A549 (cell line): ENCODE data around the gene HK1.

Experiments
- CTCF ChIP-seq: fragments of >200 bp; sonication (Bioruptor Twin); formaldehyde crosslinking; IDR thresholded peaks from 3 replicates; pipeline ENCODE4 v1.5.1; 2016
- EHMT2 ChIP-seq: fragments of 200-600 bp; sonication (generic); IDR thresholded peaks from 2 replicates; pipeline ENCODE4 v1.6.1; 2016; ENCODE audit warnings: antibody characterized with exemption, low read depth, mild to moderate bottlenecking, moderate library complexity
- EP300 ChIP-seq, 2 experiments: fragments of >200 bp; sonication (Bioruptor Twin); formaldehyde crosslinking; IDR thresholded peaks; 2 replicates in 1 of 2; 3 replicates in 1 of 2; pipeline ENCODE4 v1.6.1; 2016 to 2017
- JUNB ChIP-seq: fragments of >200 bp; sonication (Bioruptor Twin); formaldehyde crosslinking; IDR thresholded peaks from 2 replicates; pipeline ENCODE4 v1.6.1; 2016
- NR3C1 ChIP-seq: fragments of >200 bp; sonication (Bioruptor Twin); formaldehyde crosslinking; IDR thresholded peaks from 3 replicates; pipeline ENCODE4 v1.6.1; 2017
- RFX5 ChIP-seq: fragments of 450-650 bp; IDR thresholded peaks from 2 replicates; pipeline ENCODE4 v1.7.1; 2014; ENCODE audit warnings: antibody characterized with exemption, mild to moderate bottlenecking, moderate library complexity
- USF2 ChIP-seq: fragments of 450-650 bp; IDR thresholded peaks from 2 replicates; pipeline ENCODE4 v1.6.1; 2014; ENCODE audit warnings: antibody characterized with exemption
- TF ChIP-seq, protein P1 (sequence below): fragments of 200-600 bp; sonication (generic); IDR thresholded peaks from 2 replicates; pipeline ENCODE4 v1.6.1; 2016; ENCODE audit warnings: antibody characterized with exemption, mild to moderate bottlenecking, moderate library complexity

DNA sequence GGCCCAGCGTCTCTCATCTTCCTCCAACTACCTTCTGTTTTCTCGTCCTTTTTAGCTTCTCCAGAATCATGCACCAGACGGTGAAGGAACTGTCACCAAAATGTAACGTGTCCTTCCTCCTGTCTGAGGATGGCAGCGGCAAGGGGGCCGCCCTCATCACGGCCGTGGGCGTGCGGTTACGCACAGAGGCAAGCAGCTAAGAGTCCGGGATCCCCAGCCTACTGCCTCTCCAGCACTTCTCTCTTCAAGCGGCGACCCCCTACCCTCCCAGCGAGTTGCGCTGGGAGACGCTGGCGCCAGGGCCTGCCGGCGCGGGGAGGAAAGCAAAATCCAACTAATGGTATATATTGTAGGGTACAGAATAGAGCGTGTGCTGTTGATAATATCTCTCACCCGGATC, 122.6 kb downstream of the HK1 start:
- no peak for TF ChIP-seq USF2
- no peak for TF ChIP-seq CTCF
- TF ChIP-seq NR3C1: no peak
- TF ChIP-seq RFX5: no peak
- TF ChIP-seq, protein P1, sequence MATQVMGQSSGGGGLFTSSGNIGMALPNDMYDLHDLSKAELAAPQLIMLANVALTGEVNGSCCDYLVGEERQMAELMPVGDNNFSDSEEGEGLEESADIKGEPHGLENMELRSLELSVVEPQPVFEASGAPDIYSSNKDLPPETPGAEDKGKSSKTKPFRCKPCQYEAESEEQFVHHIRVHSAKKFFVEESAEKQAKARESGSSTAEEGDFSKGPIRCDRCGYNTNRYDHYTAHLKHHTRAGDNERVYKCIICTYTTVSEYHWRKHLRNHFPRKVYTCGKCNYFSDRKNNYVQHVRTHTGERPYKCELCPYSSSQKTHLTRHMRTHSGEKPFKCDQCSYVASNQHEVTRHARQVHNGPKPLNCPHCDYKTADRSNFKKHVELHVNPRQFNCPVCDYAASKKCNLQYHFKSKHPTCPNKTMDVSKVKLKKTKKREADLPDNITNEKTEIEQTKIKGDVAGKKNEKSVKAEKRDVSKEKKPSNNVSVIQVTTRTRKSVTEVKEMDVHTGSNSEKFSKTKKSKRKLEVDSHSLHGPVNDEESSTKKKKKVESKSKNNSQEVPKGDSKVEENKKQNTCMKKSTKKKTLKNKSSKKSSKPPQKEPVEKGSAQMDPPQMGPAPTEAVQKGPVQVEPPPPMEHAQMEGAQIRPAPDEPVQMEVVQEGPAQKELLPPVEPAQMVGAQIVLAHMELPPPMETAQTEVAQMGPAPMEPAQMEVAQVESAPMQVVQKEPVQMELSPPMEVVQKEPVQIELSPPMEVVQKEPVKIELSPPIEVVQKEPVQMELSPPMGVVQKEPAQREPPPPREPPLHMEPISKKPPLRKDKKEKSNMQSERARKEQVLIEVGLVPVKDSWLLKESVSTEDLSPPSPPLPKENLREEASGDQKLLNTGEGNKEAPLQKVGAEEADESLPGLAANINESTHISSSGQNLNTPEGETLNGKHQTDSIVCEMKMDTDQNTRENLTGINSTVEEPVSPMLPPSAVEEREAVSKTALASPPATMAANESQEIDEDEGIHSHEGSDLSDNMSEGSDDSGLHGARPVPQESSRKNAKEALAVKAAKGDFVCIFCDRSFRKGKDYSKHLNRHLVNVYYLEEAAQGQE: no peak
- TF ChIP-seq EP300 (IDR thresholded peaks at IDR 0.05): no peak
- no peak for TF ChIP-seq JUNB
- TF ChIP-seq EHMT2: no peak
